Fibroblast of lung (primary cell): ENCODE measurements around the gene IDUA.

Experiments
- EZH2 ChIP-seq: IDR thresholded peaks from 2 replicates; pipeline ENCODE4 v1.5.1; 2012; ENCODE audit warnings: low read length, control low read depth, mild to moderate bottlenecking; ENCODE audit errors: missing control alignments
- TF ChIP-seq, protein P1 (sequence below), 2 donors: IDR thresholded peaks in 1 of 2; conservative IDR thresholded peaks in 1 of 2; 1 replicate in 1 of 2; 2 replicates in 1 of 2; pipeline ENCODE4 v1.5.1; 2011 to 2012; ENCODE audit warnings: low read length in 2 of 2, control low read depth in 1 of 2, inconsistent platforms in 1 of 2, low read depth in 1 of 2, mild to moderate bottlenecking in 1 of 2

DNA sequence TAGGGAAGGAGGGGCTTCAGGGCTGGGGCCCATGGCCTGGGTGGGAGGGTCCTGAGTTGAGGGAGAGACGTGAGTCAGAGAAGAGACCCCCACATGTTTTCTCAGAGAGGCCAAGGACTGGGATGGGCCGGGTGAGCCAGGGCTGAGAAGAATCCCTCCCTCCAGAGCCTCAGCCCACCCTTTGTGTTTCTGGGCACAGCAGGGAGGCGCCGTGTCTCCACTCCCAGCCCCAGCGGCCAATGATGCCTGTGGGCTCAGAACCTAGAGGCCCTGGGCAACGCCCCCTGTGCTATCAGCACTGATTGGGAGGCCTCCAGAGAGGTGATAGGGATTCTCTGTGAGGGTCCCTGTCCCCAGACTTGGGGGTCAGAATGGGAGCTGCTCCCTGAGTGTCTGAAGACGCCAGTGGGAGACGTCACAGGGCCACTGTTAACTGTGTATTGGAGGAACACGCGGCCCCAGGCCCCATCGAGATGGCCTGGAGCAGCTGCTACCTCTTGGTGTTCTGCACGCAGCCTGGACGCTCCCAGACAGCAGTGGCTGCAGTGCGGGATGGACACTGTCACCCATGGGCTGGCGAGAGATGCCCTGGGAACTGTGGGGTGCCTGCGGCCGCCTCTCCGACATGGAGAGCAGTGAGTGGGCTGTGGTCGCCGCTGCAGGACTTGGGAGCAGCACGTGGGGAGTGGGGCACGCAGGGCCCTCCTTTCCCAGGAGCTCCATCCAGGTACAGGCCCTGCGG lies 33.1 kb downstream of the IDUA start:
- TF ChIP-seq EZH2, result no peak
- TF ChIP-seq, protein P1, sequence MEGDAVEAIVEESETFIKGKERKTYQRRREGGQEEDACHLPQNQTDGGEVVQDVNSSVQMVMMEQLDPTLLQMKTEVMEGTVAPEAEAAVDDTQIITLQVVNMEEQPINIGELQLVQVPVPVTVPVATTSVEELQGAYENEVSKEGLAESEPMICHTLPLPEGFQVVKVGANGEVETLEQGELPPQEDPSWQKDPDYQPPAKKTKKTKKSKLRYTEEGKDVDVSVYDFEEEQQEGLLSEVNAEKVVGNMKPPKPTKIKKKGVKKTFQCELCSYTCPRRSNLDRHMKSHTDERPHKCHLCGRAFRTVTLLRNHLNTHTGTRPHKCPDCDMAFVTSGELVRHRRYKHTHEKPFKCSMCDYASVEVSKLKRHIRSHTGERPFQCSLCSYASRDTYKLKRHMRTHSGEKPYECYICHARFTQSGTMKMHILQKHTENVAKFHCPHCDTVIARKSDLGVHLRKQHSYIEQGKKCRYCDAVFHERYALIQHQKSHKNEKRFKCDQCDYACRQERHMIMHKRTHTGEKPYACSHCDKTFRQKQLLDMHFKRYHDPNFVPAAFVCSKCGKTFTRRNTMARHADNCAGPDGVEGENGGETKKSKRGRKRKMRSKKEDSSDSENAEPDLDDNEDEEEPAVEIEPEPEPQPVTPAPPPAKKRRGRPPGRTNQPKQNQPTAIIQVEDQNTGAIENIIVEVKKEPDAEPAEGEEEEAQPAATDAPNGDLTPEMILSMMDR (conservative IDR thresholded peaks at IDR 0.05 in 1 of 2, IDR thresholded peaks at IDR 0.05 in 1 of 2; ENCODE audit: low read depth in 1 of 2, low read length in 2 of 2), result no peak
